GM10266 (cell line): ENCODE results near the gene PFKFB4.
"Not testable (repeated sequence)": the region's sequence is repeated elsewhere in the genome, so short reads cannot be mapped to it uniquely, and the experiment has no call there.

Experiments
- DNase-seq: peaks from one replicate; pipeline ENCODE4 v3.0.0; 2012; ENCODE audit errors: extremely low spot score
- TF ChIP-seq, protein P1 (sequence below): IDR thresholded peaks from 2 replicates; pipeline ENCODE4 v1.5.1; 2012; ENCODE audit warnings: mild to moderate bottlenecking, low read depth; ENCODE audit not compliant: control insufficient read depth, insufficient read depth; ENCODE audit errors: missing control alignments

The PFKFB4 gene

DNA sequence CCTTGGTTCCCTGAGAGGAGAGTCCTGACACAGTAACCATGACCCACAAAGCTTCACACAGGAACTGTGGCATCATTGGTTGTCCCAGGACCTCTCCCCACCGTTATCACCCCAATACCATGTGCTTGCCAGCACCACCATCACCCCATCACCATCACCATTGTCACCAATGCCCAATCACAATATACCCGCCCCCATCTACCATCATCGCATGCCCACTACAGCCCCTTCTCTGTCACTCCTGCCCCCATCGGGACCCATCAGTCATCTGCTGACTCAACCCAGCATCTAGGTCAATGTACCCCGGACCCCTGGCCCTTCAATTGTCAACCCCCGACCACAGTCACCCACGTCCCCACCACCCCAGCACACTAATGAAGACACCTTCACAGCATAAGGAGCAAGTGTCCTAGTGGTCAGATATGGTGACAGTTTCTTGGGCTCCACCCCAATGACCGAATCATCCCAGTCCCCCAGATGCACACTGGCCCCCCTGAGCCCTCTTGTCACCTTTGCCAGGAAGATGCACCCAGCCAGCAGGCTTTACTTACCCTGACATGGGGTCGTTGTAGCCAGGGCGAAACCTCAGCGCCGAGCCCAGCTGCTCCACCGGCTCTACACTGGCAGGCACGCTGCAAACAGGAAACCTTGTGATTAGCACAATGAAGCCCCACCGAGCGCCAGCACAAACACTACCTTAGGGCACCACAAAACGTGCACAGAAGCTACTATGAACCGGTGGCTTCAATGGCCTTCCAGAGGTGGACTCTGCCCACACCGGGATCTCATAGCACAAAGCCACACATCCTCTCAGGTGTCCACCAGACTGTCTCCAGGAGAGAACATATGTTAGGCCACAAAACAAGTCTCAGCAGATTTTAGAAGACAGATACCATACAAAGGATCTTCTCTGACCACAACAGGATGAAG lies 77.7 kb downstream of the PFKFB4 start:
- DNase-seq, result no peak
- TF ChIP-seq, protein P1, sequence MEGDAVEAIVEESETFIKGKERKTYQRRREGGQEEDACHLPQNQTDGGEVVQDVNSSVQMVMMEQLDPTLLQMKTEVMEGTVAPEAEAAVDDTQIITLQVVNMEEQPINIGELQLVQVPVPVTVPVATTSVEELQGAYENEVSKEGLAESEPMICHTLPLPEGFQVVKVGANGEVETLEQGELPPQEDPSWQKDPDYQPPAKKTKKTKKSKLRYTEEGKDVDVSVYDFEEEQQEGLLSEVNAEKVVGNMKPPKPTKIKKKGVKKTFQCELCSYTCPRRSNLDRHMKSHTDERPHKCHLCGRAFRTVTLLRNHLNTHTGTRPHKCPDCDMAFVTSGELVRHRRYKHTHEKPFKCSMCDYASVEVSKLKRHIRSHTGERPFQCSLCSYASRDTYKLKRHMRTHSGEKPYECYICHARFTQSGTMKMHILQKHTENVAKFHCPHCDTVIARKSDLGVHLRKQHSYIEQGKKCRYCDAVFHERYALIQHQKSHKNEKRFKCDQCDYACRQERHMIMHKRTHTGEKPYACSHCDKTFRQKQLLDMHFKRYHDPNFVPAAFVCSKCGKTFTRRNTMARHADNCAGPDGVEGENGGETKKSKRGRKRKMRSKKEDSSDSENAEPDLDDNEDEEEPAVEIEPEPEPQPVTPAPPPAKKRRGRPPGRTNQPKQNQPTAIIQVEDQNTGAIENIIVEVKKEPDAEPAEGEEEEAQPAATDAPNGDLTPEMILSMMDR, result no peak

DNA sequence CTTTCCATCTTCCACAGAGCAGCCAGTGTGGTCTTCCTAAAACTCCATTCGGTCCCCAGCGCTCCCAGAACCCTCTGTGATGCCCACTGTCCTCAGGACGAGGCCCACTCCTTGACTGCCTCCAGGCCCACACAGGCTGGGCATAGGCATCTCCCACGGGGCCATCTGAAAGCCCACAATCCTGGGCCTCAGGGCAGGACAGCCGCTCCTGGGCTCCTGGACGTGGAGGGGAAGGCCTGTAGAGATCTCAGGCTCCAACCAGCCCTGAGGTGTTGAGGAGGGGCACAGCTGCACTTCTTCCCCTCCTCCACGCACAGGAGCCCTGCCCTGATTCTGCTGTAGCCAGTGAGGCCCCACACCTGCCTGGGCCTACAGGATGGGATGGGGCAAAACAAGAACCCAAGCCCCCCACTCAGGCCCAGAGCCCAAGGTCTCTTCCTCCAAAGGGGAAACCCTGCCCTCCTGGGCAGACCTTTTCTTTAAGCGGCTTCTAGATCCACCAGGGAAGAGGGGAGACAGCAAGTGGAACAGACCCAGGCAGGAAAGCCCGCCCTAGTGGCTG lies 78.6 kb downstream of the PFKFB4 start:
- TF ChIP-seq, protein P1, result no peak
- DNase-seq, result no peak

DNA sequence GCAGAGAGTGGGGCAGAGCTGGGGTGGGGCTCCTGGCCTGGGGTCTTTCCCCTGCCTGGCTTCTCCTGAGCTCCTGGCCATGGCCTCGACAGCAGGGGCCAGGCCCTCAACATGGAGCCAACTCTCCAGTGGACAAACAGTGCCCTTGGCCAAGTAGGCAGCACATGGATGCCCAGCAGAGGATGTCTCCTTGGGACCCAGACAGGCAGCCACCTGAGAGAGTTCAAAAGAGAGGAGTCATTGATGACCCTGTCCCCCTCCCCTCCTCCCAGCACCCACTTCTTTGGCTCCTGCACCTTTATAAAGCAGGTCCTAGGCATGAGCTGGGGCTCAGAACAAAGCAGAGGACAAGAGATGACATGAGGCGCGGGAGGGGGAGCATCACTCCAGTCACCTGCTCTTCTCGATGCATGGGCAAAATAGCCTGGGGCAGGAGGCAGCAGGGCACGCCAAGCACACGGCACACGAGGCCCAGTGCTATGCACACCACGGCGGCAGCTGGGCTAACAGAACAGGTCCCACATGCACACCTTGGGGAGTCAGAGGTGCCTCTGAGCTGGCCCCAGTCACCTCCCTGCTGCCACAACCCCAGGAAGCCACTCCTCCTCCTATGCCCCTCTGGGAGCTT lies 80.1 kb downstream of the PFKFB4 start:
- no peak for DNase-seq

GRCh38 chr3:48475188-48475587 lies 81.4 kb downstream of the PFKFB4 start:
- TF ChIP-seq, protein P1, result no peak
- DNase-seq, result no peak

More for the DNA sequence above, 80.1 kb downstream of the PFKFB4 start:
- TF ChIP-seq, protein P1, result no peak

GRCh38 chr3:48474619-48475018 lies 82.0 kb downstream of the PFKFB4 start:
- TF ChIP-seq, protein P1, result no peak
- DNase-seq, result no peak

DNA sequence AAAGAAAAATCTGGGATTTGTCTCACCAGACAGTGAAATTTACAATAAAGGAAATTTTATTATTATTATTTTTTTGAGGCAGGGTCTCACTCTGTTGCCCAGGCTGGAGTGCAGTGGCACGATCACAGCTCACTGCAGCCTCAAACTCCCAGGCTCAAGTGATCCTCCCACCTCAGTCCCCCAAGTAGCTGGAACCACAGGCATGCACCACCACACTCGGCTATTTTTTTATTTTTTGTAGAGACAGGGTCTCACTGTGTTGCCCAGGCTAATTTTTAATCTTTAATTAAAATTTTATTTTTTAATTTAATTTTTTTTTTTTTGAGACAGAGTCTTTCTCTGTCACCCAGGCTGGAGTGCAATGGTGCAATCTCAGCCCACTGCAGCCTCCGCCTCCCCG lies 82.6 kb downstream of the PFKFB4 start:
- not testable (repeated sequence) for DNase-seq

- no peak for DNase-seq
- TF ChIP-seq, protein P1, result no peak
Observed at GRCh38 chr3:48473617-48473952, 83.0 kb downstream of the PFKFB4 start.
